Endothelial cell of umbilical vein (primary cell): ENCODE results near the gene SEPTIN5. TPM values are rescaled to one million over a fixed set of nuclear protein-coding genes. Genes with fewer than 3 reads are reported as not detected.
A peak's percentile ranks its signal among the peaks of the same experiment; 100 is the strongest.

Experiments used
- BruUV-seq: library from RNA; stranded (reverse); fragments of 400-500 nt; replicated peaks from 2 replicates; lab custom pipeline; 2021; lab: Mats Ljungman, UMichigan
- CTCF ChIA-PET: fragments of 300-600, 350-600 bp; sonication (Branson Sonifier 250); formaldehyde crosslinking; loops from one replicate; lab custom pipeline; 2021; ENCODE audit warnings: antibody characterized with exemption, inconsistent platforms; lab: Charles Lee
- POLR2A ChIA-PET: fragments of 300-600, 350-600 bp; sonication (Branson Sonifier 250); formaldehyde crosslinking; loops from one replicate; lab custom pipeline; 2021; ENCODE audit warnings: antibody characterized with exemption, inconsistent platforms; lab: Charles Lee
- DNase-seq: peaks from one replicate; pipeline ENCODE4 v3.0.0-alpha.2; 2011; ENCODE audit warnings: low read depth, low spot score
- FAIRE-seq: peaks from 2 replicates; lab custom pipeline; 2011; peaks lifted over from hg19 to GRCh38; lab: Jason Lieb, UNC
- H2AFZ ChIP-seq: 2 replicates; pipeline ENCODE4 v1.6.0; 2012; ENCODE audit warnings: low read depth, low read length, control low read depth, inconsistent platforms
- H3K27ac ChIP-seq: 2 replicates; pipeline ENCODE4 v1.5.1; 2011; ENCODE audit warnings: low read depth, mild to moderate bottlenecking, control low read depth, low read length, moderate library complexity; ENCODE audit not compliant: insufficient read depth
- H3K27me3 ChIP-seq, 2 experiments: 2 replicates each; pipeline versions ENCODE4 v1.6.0 to v1.6.1; 2011; ENCODE audit warnings: low read length in 2 of 2, mixed read lengths in 1 of 2; ENCODE audit not compliant: control insufficient read depth in 2 of 2, insufficient read depth in 2 of 2
- H3K36me3 ChIP-seq, 2 experiments: 2 replicates in 1 of 2; 3 replicates in 1 of 2; pipeline ENCODE4 v1.5.1; 2011; ENCODE audit warnings: low read length in 2 of 2, mild to moderate bottlenecking in 1 of 2, moderate library complexity in 1 of 2; ENCODE audit not compliant: control insufficient read depth in 2 of 2, insufficient read depth in 2 of 2; ENCODE audit errors: extremely low read depth in 1 of 2
- H3K4me1 ChIP-seq: 3 replicates; pipeline ENCODE4 v1.5.1; 2011; ENCODE audit warnings: mild to moderate bottlenecking, low read length; ENCODE audit not compliant: control insufficient read depth, insufficient read depth; ENCODE audit errors: extremely low read depth
- H3K4me2 ChIP-seq: 2 replicates; pipeline ENCODE4 v1.6.1; 2011; ENCODE audit warnings: low read length, control low read depth, mixed read lengths; ENCODE audit not compliant: insufficient read depth
- H3K4me3 ChIP-seq, 3 experiments: fragments of 200-600 bp in 1 of 3; sonication (generic), shearing (Covaris generic) in 1 of 3; replicated peaks in 1 of 3; 2 replicates each; pipeline ENCODE4 v1.5.1; 2011 to 2016; ENCODE audit warnings: control low read depth in 3 of 3, low read length in 3 of 3, mild to moderate bottlenecking in 2 of 3, inconsistent platforms in 1 of 3, low read depth in 1 of 3, moderate library complexity in 1 of 3; ENCODE audit not compliant: insufficient read depth in 1 of 3
- H3K79me2 ChIP-seq: 2 replicates; pipeline ENCODE4 v1.6.0; 2012; ENCODE audit warnings: low read length, inconsistent platforms; ENCODE audit not compliant: control insufficient read depth, insufficient read depth
- H3K9ac ChIP-seq: replicated peaks from 2 replicates; pipeline ENCODE3; 2011; ENCODE audit warnings: low read length, control low read depth; ENCODE audit not compliant: insufficient read depth; ENCODE audit errors: extremely low read depth
- H3K9me1 ChIP-seq: replicated peaks from 3 replicates; pipeline ENCODE4 v1.6.0; 2011; ENCODE audit warnings: mild to moderate bottlenecking, low read length; ENCODE audit not compliant: control insufficient read depth, insufficient read depth; ENCODE audit errors: extremely low read depth
- H3K9me3 ChIP-seq: replicated peaks from 2 replicates; pipeline ENCODE4 v1.5.1; 2012; ENCODE audit warnings: low read length, inconsistent platforms; ENCODE audit not compliant: control insufficient read depth, insufficient read depth
- H4K20me1 ChIP-seq: replicated peaks from 2 replicates; pipeline ENCODE3; 2011; ENCODE audit warnings: mild to moderate bottlenecking, low read length; ENCODE audit not compliant: control insufficient read depth, insufficient read depth; ENCODE audit errors: extremely low read depth
- EZH2 ChIP-seq: IDR thresholded peaks from 2 replicates; pipeline ENCODE4 v1.6.1; 2012; ENCODE audit warnings: borderline replicate concordance, low read depth, mild to moderate bottlenecking, moderate library complexity, low read length, inconsistent platforms; ENCODE audit not compliant: severe bottlenecking
- GATA2 ChIP-seq: IDR thresholded peaks from 2 replicates; pipeline ENCODE4 v1.7.0; 2011; ENCODE audit warnings: low read depth, mild to moderate bottlenecking, moderate library complexity, mixed read lengths, low read length; ENCODE audit not compliant: insufficient read length, insufficient read depth
- JUN ChIP-seq: IDR thresholded peaks from 2 replicates; pipeline ENCODE4 v1.6.1; 2011; ENCODE audit warnings: borderline replicate concordance, low read depth; ENCODE audit not compliant: insufficient read length, insufficient read depth
- dilution Hi-C: fragments of 300-500 bp; cut with MboI; formaldehyde crosslinking; loops from one replicate; pipeline ENCODE4 v1.15.0; 2019; ENCODE audit warnings: low sequenced_read_pairs; ENCODE audit not compliant: extremely low pct_ligation_motif_present
- intact Hi-C: fragments of 100-400 bp; cut with micrococcal nuclease; formaldehyde crosslinking; loops from one replicate; pipeline ENCODE4 v1.10.0; 2022
- polyA plus RNA-seq, 4 experiments: library from polyadenylated mRNA; depleted of rRNA in 3 of 4; stranded (reverse) in 3 of 4; unstranded in 1 of 4; fragments of >200 nt; gene quantifications; 2 replicates each; pipeline versions ENCODE4 v1.2.1 to v1.2.3, GENCODE V29; 2011 to 2012; ENCODE audit warnings: missing spikeins in 1 of 4
- total RNA-seq: library from RNA; stranded (reverse); gene quantifications from 2 replicates; pipeline ENCODE4 v1.2.3, GENCODE V29; 2021

SEPTIN5 gene
- total and polyA plus RNA-seq, 2 donors (not counting 3 experiments of a cell fraction or from before 2014, with no cell fraction given): 31.1 to 35.8 TPM

DNA sequence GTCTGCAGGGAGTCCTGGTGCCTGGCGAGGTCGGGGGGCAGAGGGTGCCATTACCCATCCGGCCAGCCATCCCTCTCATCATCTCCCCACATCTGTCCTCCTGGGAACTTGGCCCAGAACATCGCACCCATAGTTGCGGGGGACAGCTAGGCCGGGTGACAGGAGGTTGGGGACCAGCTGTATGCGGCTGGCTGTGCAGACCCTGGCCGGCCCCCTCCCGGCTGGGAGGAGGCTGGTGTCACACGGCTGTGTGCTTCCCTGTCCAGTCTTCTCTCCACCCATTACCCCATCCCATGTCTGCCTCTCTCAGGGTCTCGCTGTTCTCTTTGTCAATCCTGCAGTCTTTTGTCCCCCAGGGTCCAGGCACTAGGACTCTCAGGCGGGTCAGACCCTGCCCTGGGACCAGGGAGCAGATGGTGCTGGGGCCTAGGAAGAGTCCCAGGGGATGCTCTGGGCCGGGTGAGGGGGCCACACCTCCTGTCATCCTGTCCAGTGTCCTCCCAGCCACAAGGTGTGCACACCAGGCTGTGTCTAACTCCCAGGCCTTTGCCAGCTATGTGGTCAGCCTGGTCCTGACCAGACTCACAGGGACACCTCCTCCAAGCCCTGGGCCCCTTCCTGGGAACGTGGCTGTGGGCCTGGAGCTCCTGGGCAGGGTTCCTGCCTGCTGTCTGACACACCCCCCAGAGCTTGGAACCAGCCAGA lies 39.8 kb downstream of the SEPTIN5 start:
- H3K4me2 ChIP-seq: no peak overlapping the region
- H3K9me1 ChIP-seq: no peaks in the 10 kb centered on the region
- H3K4me3 ChIP-seq: no peak overlapping the region
- TF ChIP-seq JUN: no peak
- intact Hi-C loops (no loop called here), dilution Hi-C loops (no loop called here)
- no peak overlapping the region for H2AFZ ChIP-seq
- CTCF ChIA-PET: interaction anchor here (1.2 to 5.6 kb wide), 4 partner anchors 8 to 158 kb away, joined by 3 to 73 read pairs (median 13); no protein-coding TSS in a partner anchor
- H3K27ac ChIP-seq: no peak overlapping the region
- POLR2A ChIA-PET: no interaction called here
- H3K9me3 ChIP-seq: no peaks in the 10 kb centered on the region
- H3K27me3 ChIP-seq: peaks cover 25 to 44% of the 10 kb centered on the region in 2 experiments
- no peak for DNase-seq
- BruUV-seq: no TSS peak
- no peak for FAIRE-seq
- no peaks in the 10 kb centered on the region for H4K20me1 ChIP-seq
- no peak overlapping the region for H3K9ac ChIP-seq
- no peaks in the 10 kb centered on the region for H3K36me3 ChIP-seq
- H3K79me2 ChIP-seq: no peaks in the 10 kb centered on the region
- H3K4me1 ChIP-seq: no peaks in the 10 kb centered on the region

DNA sequence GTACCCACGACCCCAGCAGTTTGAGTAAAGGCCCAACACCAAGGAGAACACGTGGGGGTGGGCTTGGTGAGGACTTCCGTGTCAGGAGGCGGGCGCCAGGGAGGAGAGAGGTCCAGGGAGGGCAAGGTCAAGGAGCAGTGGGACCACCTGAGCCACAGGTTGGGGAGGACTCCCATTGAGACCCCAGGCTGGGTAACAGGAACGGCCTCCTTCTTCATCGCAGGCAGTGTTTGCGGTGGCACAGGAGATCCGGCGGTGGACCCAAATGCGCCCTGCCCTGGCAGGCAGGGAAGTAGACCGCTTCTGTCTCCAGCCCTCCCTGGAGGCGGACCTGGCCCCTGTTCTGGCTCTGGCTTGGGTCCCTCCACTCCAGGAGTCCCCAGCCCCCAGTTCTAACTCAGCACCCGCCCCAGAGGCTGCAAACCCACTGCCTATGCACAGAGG lies 40.4 kb downstream of the SEPTIN5 start:
- FAIRE-seq (no peak), DNase-seq (no peak)
- Histone ChIP-seq H3K27ac (no peak overlapping the region), H3K9ac (no peak overlapping the region), H2AFZ (no peak overlapping the region), H3K79me2 (no peaks in the 10 kb centered on the region), H3K9me1 (no peaks in the 10 kb centered on the region), H3K27me3 (peaks cover 28 to 50% of the 10 kb centered on the region in 2 experiments), H4K20me1 (no peaks in the 10 kb centered on the region), H3K4me2 (no peak overlapping the region), H3K9me3 (no peaks in the 10 kb centered on the region), H3K36me3 (no peaks in the 10 kb centered on the region), H3K4me1 (peaks cover 4% of the 10 kb centered on the region), H3K4me3 (no peak overlapping the region)
- intact Hi-C loops (loop anchor here (5.0 kb wide), 1 partner anchor 98 kb away; the partner anchor contains the start of genes GNB1L and RTL10), dilution Hi-C loops (no loop called here)
- ChIA-PET CTCF (interaction anchor here (1.3 to 5.6 kb wide), 2 partner anchors 12 to 157 kb away, joined by 3 to 73 read pairs; no protein-coding TSS in a partner anchor), POLR2A (no interaction called here)
- no TSS peak for BruUV-seq
- peak; percentile 26 for TF ChIP-seq EZH2
- TF ChIP-seq GATA2: no peak
